Uterus (tissue), 4 donors: ENCODE measurements around the gene CD151. TPM values are rescaled to one million over a fixed set of nuclear protein-coding genes. Genes with fewer than 3 reads are reported as not detected.

Experiments used
- DNase-seq, 2 donors: peaks; one replicate each; pipeline ENCODE4 v3.0.0-alpha.2; 2019 to 2020
- H3K27ac ChIP-seq, 2 donors: fragments of 200-600 bp; sonication (generic); 1 replicate in 1 of 2; 2 replicates in 1 of 2; pipeline ENCODE4 v1.5.1; 2016 to 2018
- H3K27me3 ChIP-seq, 2 donors: fragments of 200-600 bp; sonication (generic); one replicate each; pipeline ENCODE4 v1.5.1; 2018 to 2019; ENCODE audit warnings: control low read depth in 1 of 2
- H3K36me3 ChIP-seq, 2 donors: fragments of 200-600 bp; sonication (generic); one replicate each; pipeline ENCODE4 v1.5.1; 2019; ENCODE audit warnings: control low read depth in 1 of 2
- H3K4me1 ChIP-seq, 2 donors: fragments of 200-600 bp; sonication (generic); one replicate each; pipeline ENCODE4 v1.5.1; 2018 to 2019; ENCODE audit warnings: control low read depth in 1 of 2
- H3K4me3 ChIP-seq, 2 donors: fragments of 200-600 bp; sonication (generic); 1 replicate in 1 of 2; 2 replicates in 1 of 2; pipeline ENCODE4 v1.5.1; 2018 to 2019; ENCODE audit warnings: mild to moderate bottlenecking in 1 of 2
- H3K9me3 ChIP-seq, 2 donors: fragments of 200-600 bp; sonication (generic); one replicate each; pipeline ENCODE4 v1.5.1; 2019; ENCODE audit warnings: control low read depth in 1 of 2
- CTCF ChIP-seq, 4 experiments: fragments of 200-600 bp in 2 of 4; fragments of 450-650 bp in 2 of 4; sonication (generic) in 2 of 4; IDR thresholded peaks; one replicate each; pipeline ENCODE4 v1.5.1; 2016 to 2019; ENCODE audit warnings: antibody characterized with exemption in 4 of 4, mild to moderate bottlenecking in 2 of 4, moderate library complexity in 1 of 4
- POLR2A ChIP-seq, 2 donors: fragments of 450-650 bp; IDR thresholded peaks; one replicate each; pipeline ENCODE4 v1.6.1; 2016; ENCODE audit warnings: antibody characterized with exemption in 2 of 2, mild to moderate bottlenecking in 1 of 2, moderate library complexity in 1 of 2
- intact Hi-C: fragments of 100-400 bp; cut with DNase I; formaldehyde crosslinking; loops from one replicate; pipeline ENCODE4 v1.15.1; 2023; ENCODE audit warnings: low total_unique reads
- total RNA-seq, 4 donors: library from RNA; depleted of rRNA in 3 of 4; stranded (reverse); fragments of >200 nt in 3 of 4; gene quantifications; one replicate each; pipeline versions ENCODE4 v1.1.0 to v1.2.4, GENCODE V29; 2014 to 2023
- donor health status: DM: yes; HTN: yes; CAD: no.

CD151 gene
- total RNA-seq, 4 donors from 2014 or later = 76.8 to 382 (median 259) TPM

GRCh38 chr11:880447-880846, 47.7 kb downstream of the CD151 start:
- intact Hi-C loops = no loop called here
- H3K27ac ChIP-seq = no peak overlapping the region
- H3K4me1 ChIP-seq = no peaks in the 10 kb centered on the region
- H3K36me3 ChIP-seq = no peaks in the 10 kb centered on the region
- H3K27me3 ChIP-seq = no peaks in the 10 kb centered on the region
- no peaks in the 10 kb centered on the region for H3K9me3 ChIP-seq
- H3K4me3 ChIP-seq = no peak overlapping the region
- DNase-seq = no peak
- TF ChIP-seq POLR2A (IDR thresholded peaks at IDR 0.05) = no peak
- no peak for TF ChIP-seq CTCF (IDR thresholded peaks at IDR 0.05)

GRCh38 chr11:882596-882995, 49.8 kb downstream of the CD151 start:
- TF ChIP-seq CTCF (IDR thresholded peaks at IDR 0.05) = no peak
- no peak for TF ChIP-seq POLR2A (IDR thresholded peaks at IDR 0.05)
- Histone ChIP-seq H3K9me3 (no peaks in the 10 kb centered on the region), H3K36me3 (no peaks in the 10 kb centered on the region), H3K27me3 (no peaks in the 10 kb centered on the region), H3K27ac (no peak overlapping the region), H3K4me3 (no peak overlapping the region), H3K4me1 (no peaks in the 10 kb centered on the region)
- intact Hi-C loops = no loop called here
- DNase-seq = no peak

GRCh38 chr11:883527-883926, 50.8 kb downstream of the CD151 start:
- Histone ChIP-seq H3K36me3 (no peaks in the 10 kb centered on the region), H3K27ac (no peak overlapping the region), H3K27me3 (no peaks in the 10 kb centered on the region), H3K4me1 (no peaks in the 10 kb centered on the region), H3K4me3 (no peak overlapping the region), H3K9me3 (no peaks in the 10 kb centered on the region)
- no peak for DNase-seq
- intact Hi-C loops = no loop called here
- TF ChIP-seq POLR2A (IDR thresholded peaks at IDR 0.05) = no peak
- no peak for TF ChIP-seq CTCF (IDR thresholded peaks at IDR 0.05)

GRCh38 chr11:884578-885070, 51.9 kb downstream of the CD151 start:
- no peak for TF ChIP-seq POLR2A (IDR thresholded peaks at IDR 0.05)
- no peak for TF ChIP-seq CTCF (IDR thresholded peaks at IDR 0.05)
- H3K4me3 ChIP-seq = no peak overlapping the region
- H3K9me3 ChIP-seq = no peaks in the 10 kb centered on the region
- H3K27ac ChIP-seq = no peak overlapping the region
- no peaks in the 10 kb centered on the region for H3K27me3 ChIP-seq
- no peaks in the 10 kb centered on the region for H3K4me1 ChIP-seq
- no peaks in the 10 kb centered on the region for H3K36me3 ChIP-seq
- intact Hi-C loops = no loop called here
- no peak for DNase-seq

- TF ChIP-seq CTCF (IDR thresholded peaks at IDR 0.05) (no peak), POLR2A (IDR thresholded peaks at IDR 0.05) (no peak)
- intact Hi-C loops = no loop called here
- H3K27me3 ChIP-seq = no peaks in the 10 kb centered on the region
These were observed 53.8 kb downstream of the CD151 start for GRCh38 chr11:886568-886967.

More at GRCh38 chr11:886568-886967, 53.8 kb downstream of the CD151 start:
- Histone ChIP-seq H3K4me3 (no peak overlapping the region), H3K27ac (no peak overlapping the region), H3K36me3 (no peaks in the 10 kb centered on the region), H3K9me3 (no peaks in the 10 kb centered on the region), H3K4me1 (no peaks in the 10 kb centered on the region)
- DNase-seq = no peak
